ENCODE measurements around the gene TFRC.
"Not testable (repeated sequence)": the region's sequence is repeated elsewhere in the genome, so short reads cannot be mapped to it uniquely, and the experiment has no call there.

TFRC gene

GRCh38 chr3:196081834-196082618 lies at the start of gene TFRC:
Gene TFRC, minus strand, starts transcription at chr3:196082090. Its CDS starts 4,991 bp downstream, at chr3:196077099.
- FAIRE-seq: peak; percentile 88

GRCh38 chr3:196128172-196128843 lies 46.4 kb upstream of the TFRC start:
- DNase-seq (ENCODE audit: insufficient read length, low spot score): no peak
- no peak for FAIRE-seq

More at GRCh38 chr3:196081834-196082618, at the start of gene TFRC:
- DNase-seq (ENCODE audit: insufficient read length, low spot score): peak; percentile 94

- DNase-seq (ENCODE audit: insufficient read length, low spot score): no peak
- peak; percentile 49 for FAIRE-seq
These were observed 45.6 kb upstream of the TFRC start for GRCh38 chr3:196127308-196128040.

- DNase-seq (ENCODE audit: insufficient read length, low spot score) (no peak), FAIRE-seq (no peak)
These were observed 42.7 kb upstream of the TFRC start for GRCh38 chr3:196124608-196125007.

GRCh38 chr3:196122688-196123046 lies 40.8 kb upstream of the TFRC start:
- no peak for FAIRE-seq

GRCh38 chr3:196122021-196122687 lies 40.3 kb upstream of the TFRC start:
- no peak for FAIRE-seq
- DNase-seq (ENCODE audit: insufficient read length, low spot score): no peak

More at GRCh38 chr3:196122688-196123046, 40.8 kb upstream of the TFRC start:
- no peak for DNase-seq (ENCODE audit: insufficient read length, low spot score)

GRCh38 chr3:196121066-196121465 lies 39.2 kb upstream of the TFRC start:
- FAIRE-seq (no peak), DNase-seq (ENCODE audit: insufficient read length, low spot score) (no peak)

- FAIRE-seq (no peak), DNase-seq (ENCODE audit: insufficient read length, low spot score) (no peak)
These were observed 38.5 kb upstream of the TFRC start for GRCh38 chr3:196120291-196120951.

GRCh38 chr3:196117809-196118208 lies 35.9 kb upstream of the TFRC start:
- FAIRE-seq: peak; percentile 92
- DNase-seq (ENCODE audit: insufficient read length, low spot score): no peak

- DNase-seq (ENCODE audit: insufficient read length, low spot score) (peak; percentile 41), FAIRE-seq (peak; percentile 94)
These were observed 33.8 kb upstream of the TFRC start for GRCh38 chr3:196115678-196116083.

GRCh38 chr3:196111939-196112386 lies 30.1 kb upstream of the TFRC start:
- DNase-seq (ENCODE audit: insufficient read length, low spot score) (no peak), FAIRE-seq (peak; percentile 80)

- DNase-seq (ENCODE audit: insufficient read length, low spot score): no peak
- no peak for FAIRE-seq
These were observed 26.3 kb upstream of the TFRC start for GRCh38 chr3:196108075-196108743.

GRCh38 chr3:196104707-196105106 lies 22.8 kb upstream of the TFRC start:
- FAIRE-seq; DNase-seq (ENCODE audit: insufficient read length, low spot score): not testable (repeated sequence)

GRCh38 chr3:196098365-196098980 lies 16.6 kb upstream of the TFRC start:
- not testable (repeated sequence) for FAIRE-seq; DNase-seq (ENCODE audit: insufficient read length, low spot score)

- FAIRE-seq (no peak), DNase-seq (ENCODE audit: insufficient read length, low spot score) (no peak)
These were observed 15.7 kb upstream of the TFRC start for GRCh38 chr3:196097373-196098154.

- peak; percentile 80 for FAIRE-seq
These were observed 14.6 kb upstream of the TFRC start for GRCh38 chr3:196096382-196096953.

GRCh38 chr3:196093317-196094111 lies 11.6 kb upstream of the TFRC start:
- DNase-seq (ENCODE audit: insufficient read length, low spot score) (no peak), FAIRE-seq (no peak)

More at GRCh38 chr3:196096382-196096953, 14.6 kb upstream of the TFRC start:
- peak; percentile 35 for DNase-seq (ENCODE audit: insufficient read length, low spot score)
